GM21723 (cell line): ENCODE results near the gene TSPAN2.

Experiments
- ATAC-seq: cut with Tn5 transposase; IDR thresholded peaks from one replicate; pipeline ENCODE4 v1.9.1; 2021; ENCODE audit warnings: mild to moderate bottlenecking, moderate library complexity; ENCODE audit not compliant: unreplicated experiment

Gene TSPAN2

DNA sequence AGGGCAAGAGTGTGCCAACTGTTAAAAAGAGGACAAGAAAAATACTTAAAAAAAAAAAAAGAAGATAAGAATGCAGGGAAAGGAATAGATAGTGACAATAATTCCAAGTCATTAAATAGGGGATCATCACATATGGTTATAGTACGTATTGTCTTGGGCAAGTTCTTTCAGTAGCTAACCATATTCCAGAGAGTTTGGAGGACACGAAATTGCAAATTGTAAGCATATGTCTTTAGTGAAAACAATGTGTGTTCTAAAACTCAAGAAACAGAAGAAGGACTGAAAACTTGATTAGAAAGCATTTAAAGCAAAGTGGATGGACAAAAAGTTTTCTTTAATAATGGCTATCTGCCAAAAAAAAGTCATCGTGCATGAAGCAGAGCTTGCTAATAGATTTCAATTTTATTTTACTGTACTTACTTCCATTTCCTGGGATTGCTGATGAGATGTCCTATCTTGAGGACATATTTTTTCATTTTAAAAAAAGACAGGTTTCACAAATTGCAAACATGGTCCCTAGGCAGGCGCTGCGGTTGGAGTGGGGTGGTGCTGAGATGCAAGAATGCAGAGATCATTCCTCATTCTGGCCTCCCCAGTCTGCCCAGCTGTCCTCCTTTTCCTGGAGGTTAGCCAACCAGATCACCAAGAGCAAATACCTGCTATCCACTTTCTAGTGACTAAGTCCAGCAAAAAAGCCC is 11.9 kb downstream of the TSPAN2 start:
- ATAC-seq: no peak

DNA sequence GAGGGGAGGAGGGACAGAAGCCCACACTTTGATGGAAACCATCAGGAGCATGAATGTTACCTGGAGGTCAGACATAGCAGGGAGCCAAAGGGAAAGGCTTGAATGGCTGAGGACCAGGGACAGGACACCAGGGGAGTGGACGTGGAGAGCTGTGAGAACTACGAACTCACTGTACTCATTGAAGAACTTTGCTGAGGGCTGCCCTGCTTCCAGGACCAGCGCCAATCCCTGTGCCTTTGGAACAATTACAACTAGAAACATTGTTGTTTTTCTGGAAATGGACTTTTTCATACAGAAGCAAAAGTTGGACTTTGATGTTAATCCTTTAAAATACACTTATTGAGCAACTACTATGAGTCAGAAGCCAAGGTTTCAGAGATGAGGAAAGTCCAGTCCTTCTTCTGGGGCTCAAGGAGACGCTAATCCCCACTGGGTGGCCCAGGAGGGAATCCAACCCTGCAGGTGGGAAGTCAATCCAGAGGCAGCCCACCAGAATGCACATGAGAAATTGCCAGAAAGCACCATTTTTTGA is 12.9 kb downstream of the TSPAN2 start:
- ATAC-seq: no peak

GRCh38 chr1:115074839-115075534 is 14.3 kb downstream of the TSPAN2 start:
- no peak for ATAC-seq

- ATAC-seq: no peak
These were observed 15.8 kb downstream of the TSPAN2 start for GRCh38 chr1:115073298-115074087.

DNA sequence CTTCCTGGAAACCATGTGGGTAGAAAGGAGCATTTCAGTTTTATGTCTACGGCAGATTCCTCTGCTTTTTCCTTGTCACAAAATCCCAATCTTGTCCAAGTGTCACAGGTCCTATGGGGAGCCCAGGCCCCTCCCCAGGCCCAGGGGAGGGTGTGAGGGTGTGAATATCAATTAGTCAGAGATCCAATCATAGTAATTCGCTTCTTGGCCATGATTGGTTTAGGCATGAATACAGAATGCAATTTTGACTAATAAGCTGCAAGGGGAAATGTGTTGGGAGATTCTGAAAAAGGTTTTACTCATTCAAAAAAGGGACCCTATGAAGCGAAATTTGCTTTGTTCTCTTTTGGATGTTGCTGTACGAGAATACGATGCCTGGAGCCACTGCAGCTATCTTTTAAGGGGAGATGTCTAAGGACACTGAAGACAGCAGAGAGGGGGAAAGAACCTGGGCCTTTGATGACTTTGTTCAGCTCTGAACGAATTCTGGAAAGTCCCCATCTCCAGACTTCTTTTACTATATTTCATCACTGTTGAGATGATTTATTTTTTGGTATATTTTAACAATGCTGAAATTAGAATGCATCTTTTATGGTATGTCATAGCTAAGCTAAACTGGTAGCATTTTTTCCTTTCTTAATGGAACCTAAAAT is 18.2 kb downstream of the TSPAN2 start:
- no peak for ATAC-seq

GRCh38 chr1:115069659-115070308 is 19.5 kb downstream of the TSPAN2 start:
- ATAC-seq: no peak

DNA sequence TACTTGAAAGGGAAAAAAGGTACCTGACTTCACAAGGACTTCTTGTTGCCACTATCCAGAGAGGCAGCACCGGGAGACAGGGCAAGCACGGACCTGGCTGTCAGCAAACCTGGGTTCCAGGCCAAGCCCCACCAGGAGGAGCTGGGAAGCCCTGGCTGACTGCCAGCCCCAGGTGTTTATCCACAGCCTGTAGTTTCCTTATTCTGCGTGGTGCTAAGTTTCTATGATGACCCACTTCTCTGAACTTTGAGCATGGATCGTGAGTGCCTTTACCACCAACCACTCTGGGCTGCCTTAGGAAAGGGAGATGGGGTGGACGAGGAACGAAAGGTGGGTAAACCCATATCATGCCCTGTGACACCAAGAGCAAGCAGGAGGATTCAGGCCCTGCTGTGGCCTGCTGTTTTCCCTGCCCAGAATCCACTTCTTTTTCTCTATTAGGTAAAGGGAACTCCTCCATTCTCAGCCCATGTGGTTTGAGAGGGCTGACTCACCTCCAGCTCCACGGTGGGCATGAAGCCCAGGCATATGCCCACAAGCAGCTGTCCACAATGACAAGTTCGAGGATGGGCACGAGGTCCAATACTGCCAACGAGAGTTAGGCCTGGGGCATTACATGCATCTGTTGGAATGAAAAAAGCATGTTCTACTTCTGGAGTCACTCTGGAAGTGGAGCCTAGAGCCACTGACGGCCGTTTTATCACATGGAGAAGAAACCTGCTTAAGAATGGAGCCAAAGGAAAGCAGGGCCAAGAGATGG is 20.3 kb downstream of the TSPAN2 start:
- no peak for ATAC-seq

DNA sequence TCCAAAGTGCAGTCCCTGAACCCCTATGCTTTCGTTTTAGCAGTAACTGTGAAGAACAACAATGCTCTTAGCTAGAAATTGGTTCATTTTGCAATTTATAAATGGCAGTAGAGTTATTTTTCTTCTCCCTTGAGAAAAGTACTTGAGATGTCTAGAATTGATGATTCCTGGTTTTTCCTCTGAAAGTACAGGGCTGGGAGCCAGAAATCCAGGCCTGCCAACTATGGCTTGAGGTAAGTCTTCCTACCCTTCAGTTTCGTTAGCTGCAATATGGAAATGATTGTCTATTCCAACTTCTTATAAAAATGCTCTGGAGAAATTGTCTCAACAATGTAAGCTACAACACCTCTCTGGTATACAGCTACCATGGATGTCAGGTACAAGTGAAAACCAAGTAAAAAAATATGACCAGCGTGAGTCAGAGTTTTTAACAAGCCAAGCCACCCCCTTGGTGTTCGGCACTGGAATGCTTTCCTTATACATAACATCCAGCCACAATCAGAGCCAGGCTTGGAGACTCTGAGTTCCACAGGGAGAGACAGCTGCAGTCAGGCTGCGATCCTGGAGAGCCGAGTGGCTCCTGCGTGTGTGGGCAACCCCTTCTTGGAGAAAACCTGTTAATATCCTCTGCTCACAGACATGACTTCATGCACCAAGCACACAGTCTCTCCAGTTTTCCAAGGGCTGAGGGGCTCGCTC is 22.0 kb downstream of the TSPAN2 start:
- ATAC-seq: no peak

DNA sequence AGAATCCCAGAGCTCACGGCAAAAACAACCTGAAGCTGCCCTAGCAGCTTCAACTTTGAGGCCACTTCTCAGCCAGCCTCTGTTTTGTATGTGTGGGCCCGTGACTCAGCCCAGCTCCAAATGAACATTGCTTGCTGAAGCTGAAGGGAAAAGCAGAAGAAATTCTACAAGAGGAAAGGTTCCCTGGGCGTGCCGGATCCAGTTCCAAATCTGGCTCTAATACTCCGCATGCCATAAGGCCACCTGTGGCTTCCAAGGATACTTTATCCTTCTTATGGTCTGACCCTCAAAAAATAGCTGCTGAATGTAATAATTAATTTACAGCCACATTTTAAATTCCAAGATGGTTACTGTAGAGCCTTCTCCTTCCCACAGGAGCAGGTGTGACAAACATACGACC is 24.3 kb downstream of the TSPAN2 start:
- ATAC-seq: no peak

DNA sequence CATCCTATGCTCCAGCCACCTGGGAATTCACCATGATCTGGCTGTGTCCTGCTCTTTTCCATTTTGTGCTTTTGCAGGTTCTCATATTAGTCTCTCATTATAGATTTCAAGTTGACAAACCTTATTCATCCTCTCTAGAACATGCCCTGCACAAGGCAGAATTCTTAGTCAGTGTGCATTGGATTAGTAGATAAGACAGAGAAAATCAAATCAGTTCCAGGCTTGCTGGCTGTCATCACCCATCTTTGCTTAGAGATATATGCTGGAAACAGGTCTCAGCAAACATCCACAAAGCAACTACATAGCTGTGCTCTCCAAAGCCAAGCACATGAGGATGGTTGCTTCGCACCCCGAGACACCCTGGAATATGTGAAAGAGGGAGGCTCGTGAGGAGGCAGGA is 24.8 kb downstream of the TSPAN2 start:
- ATAC-seq: no peak

DNA sequence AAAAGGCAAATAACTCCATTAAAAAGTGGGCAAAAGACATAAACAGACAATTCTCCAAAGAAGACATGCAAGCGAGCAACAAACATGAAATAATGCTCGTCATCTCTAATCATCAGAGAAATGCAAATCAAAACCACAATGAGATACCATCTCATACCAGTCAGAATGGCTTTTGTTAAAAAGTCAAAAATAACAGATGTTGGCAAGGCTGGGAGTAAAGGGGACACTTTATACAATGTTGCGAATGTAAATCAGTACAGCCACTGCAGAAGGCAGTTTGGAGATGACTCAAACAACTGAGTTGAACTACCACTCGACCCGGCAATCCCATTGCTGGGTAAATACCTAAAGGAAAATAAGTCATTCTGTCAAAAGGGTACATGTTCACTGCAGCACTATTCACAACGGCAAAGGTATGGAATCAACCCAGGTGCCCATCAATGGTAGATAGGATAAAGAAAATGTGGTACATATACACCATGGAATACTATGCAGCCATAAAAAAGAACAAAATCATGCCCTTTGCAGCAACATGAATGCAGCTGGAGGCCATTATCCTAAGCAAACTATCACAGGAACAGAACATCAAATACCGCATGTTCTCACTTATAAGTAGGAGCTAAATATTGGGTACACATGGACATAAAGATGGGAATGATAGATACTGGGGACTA is 25.9 kb downstream of the TSPAN2 start:
- ATAC-seq: no peak

DNA sequence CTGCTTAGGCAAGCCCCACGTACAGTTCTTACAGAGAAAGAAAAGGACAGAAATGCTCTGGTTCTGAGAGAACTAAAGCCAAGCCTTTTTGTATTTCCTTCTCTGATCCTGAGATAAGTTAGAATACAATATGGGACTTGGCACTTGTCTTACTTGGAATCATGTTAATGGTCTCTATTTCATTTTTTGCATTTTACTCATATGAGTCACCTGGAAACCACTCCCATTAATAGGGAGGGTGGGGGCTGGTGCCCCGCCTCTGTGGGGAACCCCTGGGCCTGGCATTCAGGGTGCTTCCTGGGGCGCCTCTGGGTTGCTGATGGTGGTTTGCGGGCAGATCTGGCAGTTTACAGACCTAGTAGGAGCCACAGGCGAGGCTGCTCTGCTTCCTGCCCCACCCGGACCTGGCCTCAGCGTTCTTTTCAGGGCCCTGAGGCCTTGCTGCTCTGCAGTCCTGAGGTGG is 26.7 kb downstream of the TSPAN2 start:
- ATAC-seq: peak; percentile 91

DNA sequence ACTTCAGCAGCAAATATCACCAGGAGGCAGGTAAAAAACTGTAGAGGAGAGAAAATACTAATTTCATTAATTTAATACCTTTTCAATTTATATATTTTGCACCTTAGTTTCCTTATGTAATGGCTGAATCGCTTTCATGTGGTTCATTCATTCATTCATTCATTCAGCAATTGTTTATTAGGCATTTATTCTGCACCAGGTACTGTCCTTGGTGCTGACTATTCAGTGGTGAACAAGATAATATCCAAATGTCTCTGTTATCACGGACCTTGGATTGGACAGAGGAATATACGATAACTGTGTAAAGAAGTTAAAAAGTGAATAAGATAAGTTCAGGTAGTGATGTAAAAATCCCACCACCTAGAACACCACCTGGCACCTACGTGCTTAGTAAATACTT is 28.8 kb downstream of the TSPAN2 start:
- no peak for ATAC-seq

DNA sequence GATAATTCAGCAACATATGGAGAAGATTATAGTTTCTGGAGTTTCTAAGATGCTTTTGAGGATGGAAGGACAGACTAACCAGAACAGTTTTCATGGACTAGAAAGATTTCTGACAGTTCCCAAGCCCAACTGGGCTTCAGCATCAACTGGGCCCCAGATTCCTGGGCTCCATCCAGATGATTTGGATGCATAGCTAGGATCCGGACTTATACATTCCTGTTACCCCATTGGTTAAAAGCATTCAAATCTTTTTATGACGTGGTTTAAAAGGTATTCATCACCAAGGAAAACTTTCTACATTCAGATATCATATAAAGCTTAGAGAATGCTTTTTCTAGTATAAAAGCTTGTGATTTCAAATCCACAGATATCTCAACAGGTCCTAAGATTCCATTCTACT is 30.0 kb downstream of the TSPAN2 start:
- ATAC-seq: no peak

DNA sequence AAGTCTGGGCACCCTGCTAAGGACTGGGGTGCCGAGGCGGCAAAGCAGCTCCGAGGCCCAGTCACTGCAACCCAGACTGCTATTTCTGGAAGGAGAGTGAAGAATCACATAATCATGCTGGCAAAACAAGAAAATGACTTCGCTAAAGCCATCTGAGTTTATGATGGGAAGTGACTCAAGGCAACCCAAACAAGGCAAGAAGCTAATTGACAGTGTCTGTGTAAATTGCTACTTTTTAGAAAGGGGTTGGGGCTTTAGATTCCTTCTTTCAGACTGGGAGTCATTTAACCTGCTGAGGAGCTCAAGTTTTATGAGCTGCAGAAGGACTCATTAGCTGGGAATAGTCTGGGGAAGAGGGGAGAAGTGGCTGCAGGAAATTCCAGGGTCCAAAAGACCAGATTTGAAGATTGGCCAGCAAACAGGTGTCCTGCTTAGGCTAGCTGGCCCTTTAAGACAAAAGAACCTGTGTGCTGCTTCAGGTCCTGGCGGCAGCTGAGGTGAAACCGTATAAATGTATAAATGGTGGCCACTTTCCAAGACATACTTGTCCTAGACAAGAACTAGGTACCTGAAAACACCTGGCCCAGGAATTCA is 31.5 kb downstream of the TSPAN2 start:
- no peak for ATAC-seq

DNA sequence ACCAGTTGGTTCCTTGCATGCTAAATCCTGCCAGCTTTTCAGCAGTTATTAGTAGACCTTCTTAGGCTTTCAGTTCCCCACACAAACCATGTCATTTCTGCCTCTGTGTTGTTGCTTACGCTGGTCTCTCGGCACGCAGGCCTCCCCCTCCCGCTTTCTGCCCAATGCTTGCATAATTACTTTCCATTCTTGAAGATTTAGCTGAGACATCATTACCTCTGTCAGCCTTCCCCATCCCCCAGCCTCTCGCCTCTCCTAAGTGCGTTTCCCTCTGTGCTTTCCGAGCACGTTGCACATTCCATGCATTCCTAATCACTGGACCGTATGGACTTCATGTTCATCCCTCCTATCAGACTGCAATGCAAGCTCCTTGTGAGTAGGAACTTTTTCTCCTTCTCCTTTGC is 32.9 kb downstream of the TSPAN2 start:
- no peak for ATAC-seq

- peak; percentile 85 for ATAC-seq
These were observed 36.7 kb downstream of the TSPAN2 start for GRCh38 chr1:115052454-115053083.

GRCh38 chr1:115051850-115052249 is 37.5 kb downstream of the TSPAN2 start:
- ATAC-seq: peak; percentile 10
